Measurements from ENCODE around the gene CAPS2. TPM values are rescaled to one million over a fixed set of nuclear protein-coding genes. Genes with fewer than 3 reads are reported as not detected.

CAPS2 gene
- total and polyA plus RNA-seq, 2 experiments from 2014 or later, result 2.9 to 7.4 TPM

GRCh38 chr12:75302225-75302624 lies 27.9 kb downstream of the CAPS2 start (continued):
- TF ChIP-seq ZNF462 (CRISPR knock-in tag; IDR thresholded peaks at IDR 0.05) (no peak), JUNB (IDR thresholded peaks at IDR 0.05; ENCODE audit: unreplicated experiment) (no peak), ZNF331 (CRISPR knock-in tag; IDR thresholded peaks at IDR 0.05; ENCODE audit: low read depth) (no peak), EZH2 (IDR thresholded peaks at IDR 0.05; ENCODE audit: low read depth, unreplicated experiment) (no peak), CREB1 (CRISPR knock-in tag; IDR thresholded peaks at IDR 0.05; ENCODE audit: low read depth) (no peak), POLR2AphosphoS5 (IDR thresholded peaks at IDR 0.05; ENCODE audit: low read depth) (no peak)

- peak overlapping the region; percentile 46; the same call in 1 of the 3 replicates for H3K4me3 Mint-ChIP-seq
- peaks cover 12% of the 10 kb centered on the region for H3K4me1 Mint-ChIP-seq
- no peak overlapping the region for H3K27ac Mint-ChIP-seq
- H3K4me3 ChIP-seq, result peak overlapping the region; percentile 40
- H3K79me2 ChIP-seq (replicated peaks; ENCODE audit: insufficient read depth), result no peaks in the 10 kb centered on the region
- H3F3A ChIP-seq (replicated peaks; ENCODE audit: low read depth), result no peaks in the 10 kb centered on the region
- peaks cover 19% of the 10 kb centered on the region for H3K4me1 ChIP-seq (ENCODE audit: insufficient read depth)
- H3K36me3 ChIP-seq (ENCODE audit: insufficient read depth), result no peaks in the 10 kb centered on the region
- no peak overlapping the region for H2AFZ ChIP-seq
- DNase-seq (ENCODE audit: low spot score), result peak; percentile 8
- peak; percentile 35; the same call in 2 of the 3 replicates for ATAC-seq
- H4K20me1 ChIP-seq (replicated peaks; ENCODE audit: insufficient read depth), result no peaks in the 10 kb centered on the region
- no peaks in the 10 kb centered on the region for H3K36me3 Mint-ChIP-seq (ENCODE audit: low read depth)
- H3K27ac ChIP-seq (ENCODE audit: low read depth), result 0 out of 2 replicates have a peak overlapping the region, but pooled peaks have one; percentile 35
- no peaks in the 10 kb centered on the region; the same call in 2 of the 3 replicates for H3K9me3 Mint-ChIP-seq
- H3K9me2 ChIP-seq (ENCODE audit: insufficient read depth), result no peaks in the 10 kb centered on the region
- no peaks in the 10 kb centered on the region for H3K27me3 ChIP-seq (ENCODE audit: insufficient read depth)
- H3K27me3 Mint-ChIP-seq (ENCODE audit: insufficient read depth, low read depth, poor library complexity), result peaks cover 2% of the 10 kb centered on the region
- H3K4me2 ChIP-seq, result peak overlapping the region; percentile 65
- TF ChIP-seq STAT1 (IDR thresholded peaks at IDR 0.05; ENCODE audit: unreplicated experiment), result no peak
- peak; percentile 75; the same call in 1 of the 2 replicates for TF ChIP-seq NANOG (IDR thresholded peaks at IDR 0.05; ENCODE audit: borderline replicate concordance)
Observed at GRCh38 chr12:75294797-75295196, 35.3 kb downstream of the CAPS2 start.
